WERI-Rb-1 (cell line): ENCODE measurements around the gene IER3.

Source experiments
- DNase-seq: peaks from one replicate; pipeline ENCODE4 v3.0.0-alpha.2; 2020
- H3K27ac ChIP-seq: fragments of 250-450 bp; sonication (Bioruptor Pico); 2 replicates; pipeline ENCODE4 v1.5.1; 2020; ENCODE audit warnings: mild to moderate bottlenecking, moderate library complexity
- H3K27me3 ChIP-seq: fragments of 250-450 bp; sonication (Bioruptor Pico); 2 replicates; pipeline ENCODE4 v1.5.1; 2021; ENCODE audit warnings: mild to moderate bottlenecking, low read depth, moderate library complexity; ENCODE audit not compliant: insufficient read depth, severe bottlenecking
- H3K36me3 ChIP-seq: fragments of 250-450 bp; sonication (Bioruptor Pico); 2 replicates; pipeline ENCODE4 v1.5.1; 2020; ENCODE audit warnings: mild to moderate bottlenecking, moderate library complexity
- H3K4me3 ChIP-seq: 2 replicates; pipeline ENCODE4 v1.5.1; 2011; ENCODE audit warnings: low read depth, mild to moderate bottlenecking, control low read depth, low read length
- H3K9me3 ChIP-seq: fragments of 250-450 bp; sonication (Bioruptor Pico); 2 replicates; pipeline ENCODE4 v1.5.1; 2021; ENCODE audit warnings: mild to moderate bottlenecking, moderate library complexity; ENCODE audit not compliant: severe bottlenecking
- TF ChIP-seq, protein P1 (sequence below): IDR thresholded peaks from 2 replicates; pipeline ENCODE4 v1.5.1; 2011; ENCODE audit warnings: low read depth, mild to moderate bottlenecking, control low read depth, inconsistent platforms, low read length

Gene IER3

DNA sequence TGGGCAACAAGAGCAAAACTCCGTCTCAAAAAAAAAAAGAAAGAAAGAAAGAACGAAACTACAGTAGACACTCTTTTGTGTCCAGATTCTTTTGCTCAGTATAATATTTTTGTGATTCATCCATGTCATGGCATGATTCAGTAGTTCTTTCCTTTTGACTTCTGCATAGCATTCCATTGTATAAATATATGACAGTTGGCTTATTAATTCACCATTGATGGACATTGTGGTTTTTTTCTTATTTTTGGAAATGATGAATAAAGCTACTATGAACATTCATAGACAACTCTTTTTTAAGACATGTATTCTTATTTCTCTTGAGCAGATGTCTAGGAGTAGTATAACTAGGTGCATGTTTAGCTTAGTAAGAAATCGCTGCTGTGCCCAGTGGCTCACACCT is 10.3 kb upstream of the IER3 start:
- Histone ChIP-seq H3K4me3 (no peak overlapping the region), H3K27ac (no peak overlapping the region)

DNA sequence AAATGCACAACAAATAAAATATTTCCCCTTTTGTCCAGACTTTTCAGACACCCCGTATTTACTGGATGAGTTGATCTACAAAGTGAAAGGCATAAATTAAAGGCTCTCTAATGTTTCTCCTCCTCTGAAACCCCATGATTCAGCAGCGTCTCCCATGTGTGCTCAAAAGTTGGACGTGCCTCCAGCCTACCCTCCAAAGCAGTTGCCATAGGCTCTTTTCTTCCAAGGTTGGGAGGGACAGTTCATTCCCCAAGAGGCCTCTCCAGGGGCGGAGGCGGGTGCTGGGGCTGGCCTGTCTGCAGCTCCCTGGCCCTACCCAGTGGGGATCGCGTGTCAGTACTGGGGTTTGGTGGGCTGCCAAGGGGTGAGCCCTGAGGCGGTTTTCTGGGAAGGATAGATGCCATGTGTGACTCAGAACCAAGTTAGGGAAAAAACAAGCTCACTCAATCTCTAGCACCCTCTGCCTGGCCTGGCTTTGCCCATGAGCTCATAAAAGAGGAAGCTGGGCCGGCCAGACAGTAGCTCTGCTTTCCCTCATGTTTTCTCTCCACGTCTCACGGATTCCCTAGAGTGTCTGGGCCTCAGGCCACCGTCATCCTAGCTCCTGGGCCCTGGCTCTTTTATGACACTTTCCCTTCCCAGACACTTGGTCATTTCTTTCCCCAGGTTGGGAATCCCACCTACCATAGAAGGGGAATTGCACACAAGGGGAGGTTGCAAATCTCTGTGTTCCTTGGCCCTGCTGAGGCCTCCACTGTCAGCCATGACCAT is 8.0 kb upstream of the IER3 start:
- H3K27me3 ChIP-seq = no peaks in the 10 kb centered on the region
- no peak for DNase-seq
- H3K27ac ChIP-seq = no peak overlapping the region
- H3K36me3 ChIP-seq = no peaks in the 10 kb centered on the region
- TF ChIP-seq, protein P1, sequence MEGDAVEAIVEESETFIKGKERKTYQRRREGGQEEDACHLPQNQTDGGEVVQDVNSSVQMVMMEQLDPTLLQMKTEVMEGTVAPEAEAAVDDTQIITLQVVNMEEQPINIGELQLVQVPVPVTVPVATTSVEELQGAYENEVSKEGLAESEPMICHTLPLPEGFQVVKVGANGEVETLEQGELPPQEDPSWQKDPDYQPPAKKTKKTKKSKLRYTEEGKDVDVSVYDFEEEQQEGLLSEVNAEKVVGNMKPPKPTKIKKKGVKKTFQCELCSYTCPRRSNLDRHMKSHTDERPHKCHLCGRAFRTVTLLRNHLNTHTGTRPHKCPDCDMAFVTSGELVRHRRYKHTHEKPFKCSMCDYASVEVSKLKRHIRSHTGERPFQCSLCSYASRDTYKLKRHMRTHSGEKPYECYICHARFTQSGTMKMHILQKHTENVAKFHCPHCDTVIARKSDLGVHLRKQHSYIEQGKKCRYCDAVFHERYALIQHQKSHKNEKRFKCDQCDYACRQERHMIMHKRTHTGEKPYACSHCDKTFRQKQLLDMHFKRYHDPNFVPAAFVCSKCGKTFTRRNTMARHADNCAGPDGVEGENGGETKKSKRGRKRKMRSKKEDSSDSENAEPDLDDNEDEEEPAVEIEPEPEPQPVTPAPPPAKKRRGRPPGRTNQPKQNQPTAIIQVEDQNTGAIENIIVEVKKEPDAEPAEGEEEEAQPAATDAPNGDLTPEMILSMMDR = no peak
- H3K9me3 ChIP-seq = no peaks in the 10 kb centered on the region
- no peak overlapping the region for H3K4me3 ChIP-seq

More for the DNA sequence above, 10.3 kb upstream of the IER3 start:
- TF ChIP-seq, protein P1 = no peak
- H3K36me3 ChIP-seq = no peaks in the 10 kb centered on the region
- H3K27me3 ChIP-seq = no peaks in the 10 kb centered on the region
- H3K9me3 ChIP-seq = no peaks in the 10 kb centered on the region
- no peak for DNase-seq

DNA sequence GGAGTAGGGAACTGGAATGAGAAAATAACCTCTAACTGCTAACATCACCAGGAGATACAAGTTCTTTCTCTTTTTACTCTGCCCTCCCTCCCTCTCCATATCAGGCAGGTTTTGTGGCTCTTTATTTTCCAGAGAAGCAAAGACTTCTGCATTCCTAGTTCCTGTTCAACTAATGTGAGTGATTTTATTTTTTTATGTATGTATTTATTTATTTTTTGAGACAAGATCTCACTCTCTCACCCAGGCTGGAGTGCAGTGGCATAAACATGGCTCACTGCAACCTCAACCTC is 6.0 kb upstream of the IER3 start:
- no peaks in the 10 kb centered on the region for H3K9me3 ChIP-seq
- TF ChIP-seq, protein P1 = no peak
- no peaks in the 10 kb centered on the region for H3K36me3 ChIP-seq
- no peak for DNase-seq
- no peak overlapping the region for H3K27ac ChIP-seq
- no peaks in the 10 kb centered on the region for H3K27me3 ChIP-seq
- H3K4me3 ChIP-seq = no peak overlapping the region

DNA sequence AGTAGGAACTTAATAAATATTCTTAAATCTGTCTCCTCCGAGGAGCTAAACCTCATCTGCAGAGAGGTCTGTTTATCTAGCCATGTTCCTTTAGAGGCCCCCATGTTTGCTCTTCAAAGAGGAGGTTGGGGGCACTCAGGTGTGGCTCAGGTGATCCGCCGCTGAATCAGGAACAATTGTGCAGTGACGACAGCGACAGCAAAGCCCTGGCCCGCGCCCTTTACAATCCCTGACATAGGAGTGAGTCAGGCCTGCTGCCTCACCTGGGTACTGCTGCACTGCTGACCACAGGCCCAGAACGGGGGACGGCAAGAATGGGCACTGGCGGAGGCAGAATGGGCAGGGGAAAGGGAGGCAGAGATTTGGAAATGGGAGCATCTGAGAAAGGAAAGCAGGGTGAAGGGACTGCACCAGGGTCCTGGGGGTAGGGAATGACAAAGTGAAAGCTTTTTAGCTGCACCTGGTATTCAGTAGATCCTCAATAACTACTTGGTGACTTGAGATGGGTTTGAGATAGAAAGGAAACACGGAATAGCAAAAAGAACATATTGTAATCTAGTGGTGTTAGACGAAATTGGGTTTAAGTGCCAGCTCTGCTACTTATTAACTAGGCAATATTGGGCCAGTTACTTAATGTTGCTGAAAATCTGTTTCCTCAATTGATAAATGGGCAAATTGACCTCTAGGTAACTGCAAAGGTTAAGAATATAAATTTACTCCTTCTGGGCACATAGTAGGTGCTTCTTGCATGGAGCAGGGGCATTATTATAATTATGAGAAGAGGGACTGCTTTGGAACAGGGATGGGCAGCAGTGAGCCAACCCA is 5.4 kb upstream of the IER3 start:
- H3K9me3 ChIP-seq = no peaks in the 10 kb centered on the region
- no peak overlapping the region for H3K27ac ChIP-seq
- H3K4me3 ChIP-seq = no peak overlapping the region
- DNase-seq = no peak
- TF ChIP-seq, protein P1 = no peak
- no peaks in the 10 kb centered on the region for H3K36me3 ChIP-seq
- H3K27me3 ChIP-seq = no peaks in the 10 kb centered on the region

DNA sequence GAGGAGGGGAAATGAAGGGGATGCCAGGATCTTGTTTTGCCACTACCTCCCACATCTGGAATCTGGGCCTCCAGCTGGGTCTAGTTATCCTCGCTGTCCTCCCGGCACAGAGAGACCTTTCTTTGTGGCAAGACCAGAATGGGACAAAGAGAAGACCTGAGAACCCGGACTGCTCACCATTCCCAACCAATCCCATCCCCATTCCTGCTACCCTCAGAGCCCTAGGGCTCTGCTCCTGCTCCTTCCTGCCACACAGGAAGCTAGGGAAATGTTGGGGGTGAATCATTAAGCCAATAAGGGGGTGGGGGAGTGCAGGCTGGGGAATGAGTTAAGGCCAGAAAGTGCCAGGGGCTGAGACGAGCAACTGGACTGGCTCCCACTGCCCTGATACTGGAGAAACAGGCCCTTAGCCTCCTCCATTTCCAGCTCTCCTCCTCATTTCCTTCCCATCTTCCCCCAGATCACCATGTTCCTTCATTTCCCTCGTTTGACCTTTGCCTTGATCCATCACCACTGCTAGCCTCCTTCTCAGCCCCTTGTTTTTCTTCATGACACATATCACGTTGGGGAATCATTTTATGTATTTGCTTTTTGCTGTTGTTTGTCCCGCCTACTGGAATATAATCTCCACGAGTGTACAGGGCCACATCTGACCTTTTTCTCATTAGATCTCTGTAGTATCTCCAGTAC is 4.6 kb upstream of the IER3 start:
- H3K27ac ChIP-seq = no peak overlapping the region
- peaks cover 3% of the 10 kb centered on the region for H3K9me3 ChIP-seq
- TF ChIP-seq, protein P1 = no peak
- no peak for DNase-seq
- H3K27me3 ChIP-seq = no peaks in the 10 kb centered on the region
- H3K36me3 ChIP-seq = no peaks in the 10 kb centered on the region
- H3K4me3 ChIP-seq = no peak overlapping the region
